ENCODE measurements around the gene FBXO36.

The FBXO36 gene

GRCh38 chr2:229910147-229910831 lies 12.0 kb upstream of the FBXO36 start:
- peaks cover 10 to 37% of the 10 kb centered on the region in 2 experiments for H3K36me3 ChIP-seq (ENCODE audit: control insufficient read depth in 1 of 2, insufficient read depth in 2 of 2, low read depth in 1 of 2, low read length in 2 of 2)
- no peaks in the 10 kb centered on the region for H3K27me3 ChIP-seq (ENCODE audit: control insufficient read depth in 1 of 2, insufficient read depth in 1 of 2, low read length in 2 of 2)
- H3K4me2 ChIP-seq (ENCODE audit: low read length, poor library complexity, severe bottlenecking) = no peak overlapping the region
- H2BK15ac ChIP-seq (ENCODE audit: low read depth, poor library complexity, severe bottlenecking) = no peak overlapping the region
- H3K9ac ChIP-seq (ENCODE audit: low read length) = no peak overlapping the region
- H2BK12ac ChIP-seq (ENCODE audit: low read length in 2 of 2) = no peak overlapping the region
- no peak overlapping the region for H3K27ac ChIP-seq (ENCODE audit: low read length, poor library complexity, severe bottlenecking)
- no peak overlapping the region for H4K91ac ChIP-seq (ENCODE audit: low read length)
- H3K9me3 ChIP-seq (ENCODE audit: control insufficient read depth, low read length) = no peaks in the 10 kb centered on the region
- DNase-seq = no peak
- H3K14ac ChIP-seq (ENCODE audit: low read length in 2 of 2) = no peak overlapping the region
- no peak overlapping the region for H3K23ac ChIP-seq (ENCODE audit: low read length in 2 of 2)
- H4K8ac ChIP-seq (ENCODE audit: low read length) = no peak overlapping the region
- no CpG with 5 or more reads among the region's 1 CpG for WGBS
- H2AFZ ChIP-seq (ENCODE audit: low read depth, low read length) = no peak overlapping the region
- no peak overlapping the region for H2BK120ac ChIP-seq (ENCODE audit: low read depth, low read length)
- no peak overlapping the region for H3K18ac ChIP-seq (ENCODE audit: low read depth in 1 of 2, low read length in 2 of 2)
- no peak overlapping the region for H2AK5ac ChIP-seq (ENCODE audit: low read length, severe bottlenecking)
- H3K79me1 ChIP-seq (replicated peaks; ENCODE audit: low read length, poor library complexity, severe bottlenecking) = peaks cover 1% of the 10 kb centered on the region
- H3K4me3 ChIP-seq (ENCODE audit: insufficient read depth in 1 of 2, low read depth in 1 of 2, low read length in 2 of 2) = no peak overlapping the region
- H3K4me1 ChIP-seq (ENCODE audit: control insufficient read depth, insufficient read depth, low read depth, low read length) = peaks cover 9% of the 10 kb centered on the region
- no peak overlapping the region for H3K4ac ChIP-seq (ENCODE audit: low read depth in 1 of 2, low read length in 2 of 2)
- H2BK5ac ChIP-seq (ENCODE audit: low read depth, low read length, poor library complexity, severe bottlenecking) = no peak overlapping the region

- WGBS = 50% methylated on average over 1 of the region's 1 CpG
- Histone ChIP-seq H3K4me3 (ENCODE audit: insufficient read depth in 1 of 2, low read depth in 1 of 2, low read length in 2 of 2) (no peak overlapping the region), H3K9me3 (ENCODE audit: control insufficient read depth, low read length) (no peaks in the 10 kb centered on the region), H3K4me1 (ENCODE audit: control insufficient read depth, insufficient read depth, low read depth, low read length) (peaks cover 11% of the 10 kb centered on the region), H3K27ac (ENCODE audit: low read length, poor library complexity, severe bottlenecking) (no peak overlapping the region), H4K91ac (ENCODE audit: low read length) (no peak overlapping the region), H3K79me1 (replicated peaks; ENCODE audit: low read length, poor library complexity, severe bottlenecking) (peaks cover 1% of the 10 kb centered on the region), H3K9ac (ENCODE audit: low read length) (peak overlapping the region; percentile 21), H2BK5ac (ENCODE audit: low read depth, low read length, poor library complexity, severe bottlenecking) (no peak overlapping the region), H3K23ac (ENCODE audit: low read length in 2 of 2) (no peak overlapping the region), H3K4ac (ENCODE audit: low read depth in 1 of 2, low read length in 2 of 2) (no peak overlapping the region), H3K36me3 (ENCODE audit: control insufficient read depth in 1 of 2, insufficient read depth in 2 of 2, low read depth in 1 of 2, low read length in 2 of 2) (peaks cover 10 to 33% of the 10 kb centered on the region in 2 experiments), H3K27me3 (ENCODE audit: control insufficient read depth in 1 of 2, insufficient read depth in 1 of 2, low read length in 2 of 2) (no peaks in the 10 kb centered on the region), H3K18ac (ENCODE audit: low read depth in 1 of 2, low read length in 2 of 2) (no peak overlapping the region), H2BK120ac (ENCODE audit: low read depth, low read length) (no peak overlapping the region), H2BK12ac (ENCODE audit: low read length in 2 of 2) (no peak overlapping the region), H2AK5ac (ENCODE audit: low read length, severe bottlenecking) (no peak overlapping the region), H4K8ac (ENCODE audit: low read length) (no peak overlapping the region), H3K4me2 (ENCODE audit: low read length, poor library complexity, severe bottlenecking) (no peak overlapping the region), H2BK15ac (ENCODE audit: low read depth, poor library complexity, severe bottlenecking) (no peak overlapping the region), H3K14ac (ENCODE audit: low read length in 2 of 2) (no peak overlapping the region), H2AFZ (ENCODE audit: low read depth, low read length) (no peak overlapping the region)
- DNase-seq = peak; percentile 40
These were observed 11.4 kb upstream of the FBXO36 start for GRCh38 chr2:229910832-229911412.

DNA sequence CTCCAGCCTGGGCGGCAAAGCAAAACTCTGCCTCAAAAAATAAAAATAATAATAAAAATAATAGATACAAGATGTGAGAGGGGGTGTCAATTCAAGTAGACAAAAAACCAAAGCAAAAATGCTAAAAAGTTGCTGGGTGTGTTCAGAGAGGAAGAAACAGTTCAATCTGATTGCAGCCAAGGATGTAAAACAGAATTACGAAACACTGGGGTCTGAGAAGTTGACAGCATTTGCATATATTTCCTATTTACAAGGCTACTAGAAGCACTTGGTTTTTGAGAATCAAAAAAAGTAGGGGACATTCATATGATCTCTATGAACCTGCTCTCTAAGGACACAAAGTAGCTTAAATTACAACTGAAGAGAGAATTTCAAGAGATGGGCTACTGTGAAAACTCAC lies 8.1 kb upstream of the FBXO36 start:
- Histone ChIP-seq H3K36me3 (ENCODE audit: control insufficient read depth in 1 of 2, insufficient read depth in 2 of 2, low read depth in 1 of 2, low read length in 2 of 2) (peaks cover 14 to 43% of the 10 kb centered on the region in 2 experiments), H3K14ac (ENCODE audit: low read length in 2 of 2) (no peak overlapping the region), H4K91ac (ENCODE audit: low read length) (no peak overlapping the region), H2AK5ac (ENCODE audit: low read length, severe bottlenecking) (no peak overlapping the region), H3K4ac (ENCODE audit: low read depth in 1 of 2, low read length in 2 of 2) (no peak overlapping the region), H2AFZ (ENCODE audit: low read depth, low read length) (no peak overlapping the region), H2BK5ac (ENCODE audit: low read depth, low read length, poor library complexity, severe bottlenecking) (no peak overlapping the region), H3K18ac (ENCODE audit: low read depth in 1 of 2, low read length in 2 of 2) (no peak overlapping the region), H3K4me2 (ENCODE audit: low read length, poor library complexity, severe bottlenecking) (no peak overlapping the region), H3K9me3 (ENCODE audit: control insufficient read depth, low read length) (no peaks in the 10 kb centered on the region), H2BK120ac (ENCODE audit: low read depth, low read length) (no peak overlapping the region), H3K9ac (ENCODE audit: low read length) (no peak overlapping the region), H2BK12ac (ENCODE audit: low read length in 2 of 2) (no peak overlapping the region), H3K27me3 (ENCODE audit: control insufficient read depth in 1 of 2, insufficient read depth in 1 of 2, low read length in 2 of 2) (no peaks in the 10 kb centered on the region), H3K27ac (ENCODE audit: low read length, poor library complexity, severe bottlenecking) (no peak overlapping the region), H3K79me1 (replicated peaks; ENCODE audit: low read length, poor library complexity, severe bottlenecking) (peaks cover under 1% of the 10 kb centered on the region), H4K8ac (ENCODE audit: low read length) (no peak overlapping the region), H3K23ac (ENCODE audit: low read length in 2 of 2) (no peak overlapping the region), H3K4me1 (ENCODE audit: control insufficient read depth, insufficient read depth, low read depth, low read length) (peaks cover 11% of the 10 kb centered on the region), H3K4me3 (ENCODE audit: insufficient read depth in 1 of 2, low read depth in 1 of 2, low read length in 2 of 2) (no peak overlapping the region), H2BK15ac (ENCODE audit: low read depth, poor library complexity, severe bottlenecking) (no peak overlapping the region)
- no CpG with 5 or more reads among the region's 2 CpGs for WGBS
- DNase-seq = no peak

DNA sequence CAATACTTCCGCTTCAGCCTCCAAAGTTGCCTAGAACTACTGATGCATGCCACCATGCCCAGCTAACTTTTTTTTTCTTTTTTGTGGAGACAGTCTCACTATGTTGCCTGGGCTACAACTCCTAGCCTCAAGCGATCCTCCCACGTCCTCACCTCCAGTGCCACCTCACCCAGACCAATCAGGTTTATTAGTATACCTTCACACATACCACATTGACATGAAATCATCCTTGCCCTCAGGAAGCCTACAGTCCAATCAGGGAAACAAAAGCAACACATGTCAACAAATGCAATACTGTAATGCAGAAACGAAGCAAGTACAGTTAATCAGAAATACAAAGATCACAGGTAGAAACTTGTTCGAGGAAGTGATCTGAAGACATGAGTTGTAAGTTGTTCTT lies 4.5 kb upstream of the FBXO36 start:
- Histone ChIP-seq H2BK15ac (ENCODE audit: low read depth, poor library complexity, severe bottlenecking) (no peak overlapping the region), H2AFZ (ENCODE audit: low read depth, low read length) (no peak overlapping the region), H4K91ac (ENCODE audit: low read length) (no peak overlapping the region), H3K4ac (ENCODE audit: low read depth in 1 of 2, low read length in 2 of 2) (no peak overlapping the region), H3K14ac (ENCODE audit: low read length in 2 of 2) (no peak overlapping the region), H3K18ac (ENCODE audit: low read depth in 1 of 2, low read length in 2 of 2) (no peak overlapping the region), H3K27ac (ENCODE audit: low read length, poor library complexity, severe bottlenecking) (no peak overlapping the region), H3K36me3 (ENCODE audit: control insufficient read depth in 1 of 2, insufficient read depth in 2 of 2, low read depth in 1 of 2, low read length in 2 of 2) (peaks cover 9 to 43% of the 10 kb centered on the region in 2 experiments), H3K9ac (ENCODE audit: low read length) (no peak overlapping the region), H3K4me1 (ENCODE audit: control insufficient read depth, insufficient read depth, low read depth, low read length) (peaks cover 8% of the 10 kb centered on the region), H3K23ac (ENCODE audit: low read length in 2 of 2) (no peak overlapping the region), H3K4me2 (ENCODE audit: low read length, poor library complexity, severe bottlenecking) (no peak overlapping the region), H2BK12ac (ENCODE audit: low read length in 2 of 2) (no peak overlapping the region), H3K9me3 (ENCODE audit: control insufficient read depth, low read length) (no peaks in the 10 kb centered on the region), H3K79me1 (replicated peaks; ENCODE audit: low read length, poor library complexity, severe bottlenecking) (no peaks in the 10 kb centered on the region), H2AK5ac (ENCODE audit: low read length, severe bottlenecking) (no peak overlapping the region), H4K8ac (ENCODE audit: low read length) (no peak overlapping the region), H2BK5ac (ENCODE audit: low read depth, low read length, poor library complexity, severe bottlenecking) (no peak overlapping the region), H2BK120ac (ENCODE audit: low read depth, low read length) (no peak overlapping the region), H3K27me3 (ENCODE audit: control insufficient read depth in 1 of 2, insufficient read depth in 1 of 2, low read length in 2 of 2) (no peaks in the 10 kb centered on the region), H3K4me3 (ENCODE audit: insufficient read depth in 1 of 2, low read depth in 1 of 2, low read length in 2 of 2) (no peak overlapping the region)
- 98% methylated on average over 4 of the region's 5 CpGs for WGBS
- DNase-seq = no peak
